Skeletal muscle tissue (tissue), 4 donors: ENCODE data around the gene ACSL3. TPM values are rescaled to one million over a fixed set of nuclear protein-coding genes. Genes with fewer than 3 reads are reported as not detected.

Experiments used
- H3K27ac ChIP-seq: one replicate; pipeline ENCODE4 v1.7.0; 2013; ENCODE audit warnings: mild to moderate bottlenecking, low read depth, low read length, inconsistent platforms
- H3K27me3 ChIP-seq, 3 donors: one replicate each; pipeline ENCODE4 v1.7.0; 2013; ENCODE audit warnings: low read length in 3 of 3; ENCODE audit not compliant: control insufficient read depth in 3 of 3, insufficient read depth in 3 of 3
- H3K36me3 ChIP-seq, 3 donors: one replicate each; pipeline ENCODE4 v1.7.0; 2013; ENCODE audit warnings: low read length in 3 of 3; ENCODE audit not compliant: control insufficient read depth in 3 of 3, insufficient read depth in 3 of 3
- H3K4me1 ChIP-seq, 3 donors: one replicate each; pipeline ENCODE4 v1.7.0; 2013; ENCODE audit warnings: low read length in 3 of 3, mild to moderate bottlenecking in 3 of 3; ENCODE audit not compliant: control insufficient read depth in 3 of 3, insufficient read depth in 3 of 3
- H3K4me3 ChIP-seq, 3 donors: one replicate each; pipeline ENCODE4 v1.7.0; 2013; ENCODE audit warnings: low read length in 3 of 3
- H3K9ac ChIP-seq, 3 donors: one replicate each; pipeline ENCODE4 v1.7.0; 2013; ENCODE audit warnings: low read length in 3 of 3, mild to moderate bottlenecking in 3 of 3, moderate library complexity in 2 of 3, low read depth in 1 of 3
- H3K9me3 ChIP-seq, 3 donors: one replicate each; pipeline ENCODE4 v1.7.0; 2013; ENCODE audit warnings: low read length in 3 of 3; ENCODE audit not compliant: control insufficient read depth in 3 of 3
- total RNA-seq: library from RNA; depleted of rRNA; stranded (reverse); fragments of >200 nt; gene quantifications from one replicate; pipeline ENCODE4 v1.2.3, GENCODE V29; 2014
- donor health status: Osteomylitis.

The ACSL3 gene
- total RNA-seq, 1 donor from 2014 or later, result 85.6 TPM

DNA sequence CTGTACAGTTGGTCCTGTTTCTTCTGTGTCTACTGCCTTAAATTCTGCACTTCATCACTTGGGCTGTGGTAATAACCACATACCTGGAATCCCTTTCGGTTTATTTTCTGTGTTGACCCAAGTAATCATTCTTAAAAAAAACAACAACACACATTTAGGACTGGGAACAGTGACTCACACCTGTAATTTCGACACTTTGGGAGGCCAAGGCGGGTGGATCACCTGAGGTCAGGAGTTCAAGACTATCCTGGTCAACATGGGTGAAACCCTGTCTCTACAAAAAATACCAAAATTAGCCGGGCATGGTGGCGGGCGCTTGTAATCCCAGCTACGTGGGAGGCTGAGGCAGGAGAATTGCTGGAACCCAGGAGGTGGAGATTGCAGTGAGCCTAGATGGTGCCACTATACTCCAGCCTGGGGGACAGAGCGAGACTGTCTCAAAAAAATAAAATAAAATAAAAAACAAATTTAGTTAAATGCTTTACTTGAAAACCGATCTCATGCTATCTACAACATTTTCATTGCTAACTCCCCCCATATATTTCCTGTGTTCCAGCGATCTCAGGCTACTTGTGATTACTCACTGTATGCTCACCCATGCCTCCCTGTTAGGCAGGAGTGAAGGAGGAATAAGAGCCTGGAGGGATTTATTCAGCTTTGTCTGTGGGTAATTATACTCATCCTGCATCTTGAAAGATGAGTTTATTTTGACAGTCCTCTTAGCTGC is 18.2 kb downstream of the ACSL3 start:
- H3K27ac ChIP-seq, result no peak overlapping the region
- no peak overlapping the region for H3K4me3 ChIP-seq
- H3K27me3 ChIP-seq, result no peaks in the 10 kb centered on the region
- H3K9ac ChIP-seq, result no peak overlapping the region
- H3K4me1 ChIP-seq, result peaks cover 23 to 41% (median 33%) of the 10 kb centered on the region in 3 donors
- H3K36me3 ChIP-seq, result no peaks in the 10 kb centered on the region
- H3K9me3 ChIP-seq, result no peaks in the 10 kb centered on the region

DNA sequence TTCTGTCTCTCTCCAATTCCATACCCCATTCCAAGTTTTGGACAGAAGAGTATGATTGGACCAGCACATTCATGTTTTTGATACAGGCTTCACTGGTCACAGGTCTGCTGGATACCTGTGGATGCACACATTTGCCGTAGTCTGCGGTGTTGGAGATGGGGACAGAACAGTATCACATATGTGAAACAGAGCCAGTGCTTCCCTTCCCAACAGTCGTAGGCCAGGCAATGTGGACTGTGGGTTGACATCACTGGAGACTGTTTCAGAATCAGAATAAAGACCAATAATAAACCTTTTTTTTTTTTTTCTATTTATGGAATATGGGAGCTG is 18.7 kb downstream of the ACSL3 start:
- Histone ChIP-seq H3K4me3 (no peak overlapping the region), H3K36me3 (no peaks in the 10 kb centered on the region), H3K4me1 (peaks cover 28 to 46% (median 39%) of the 10 kb centered on the region in 3 donors), H3K27ac (no peak overlapping the region), H3K9ac (no peak overlapping the region), H3K9me3 (no peaks in the 10 kb centered on the region), H3K27me3 (no peaks in the 10 kb centered on the region)

GRCh38 chr2:222882484-222882928 is 21.7 kb downstream of the ACSL3 start:
- Histone ChIP-seq H3K36me3 (no peaks in the 10 kb centered on the region), H3K4me1 (peaks cover 31 to 57% (median 48%) of the 10 kb centered on the region in 3 donors), H3K9me3 (no peaks in the 10 kb centered on the region), H3K27me3 (no peaks in the 10 kb centered on the region), H3K9ac (peak overlapping the region; percentile 20 to 66 (median 27)), H3K27ac (peak overlapping the region; percentile 58), H3K4me3 (peak overlapping the region in 2 of 3 donors; percentile 3 to 56)

DNA sequence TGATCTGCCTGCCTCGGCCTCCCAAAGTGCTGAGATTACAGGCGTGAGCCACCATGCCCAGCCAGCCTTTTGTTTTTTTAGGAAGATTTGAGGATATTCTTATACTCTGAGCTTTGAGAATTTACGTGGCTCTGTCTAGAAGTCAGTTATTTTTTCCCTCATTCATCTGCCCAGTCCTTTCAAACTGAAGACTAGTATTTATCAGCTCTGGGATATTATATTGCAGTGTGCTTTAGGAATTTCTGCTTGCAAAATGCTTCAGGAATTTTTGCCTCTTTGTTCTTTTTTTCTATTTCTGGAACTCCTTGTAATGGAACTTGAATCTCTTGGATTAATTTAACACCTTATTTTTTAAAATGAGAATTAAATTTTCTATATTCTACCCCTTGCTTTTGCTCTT is 22.6 kb downstream of the ACSL3 start:
- H3K27ac ChIP-seq, result peak overlapping the region; percentile 58
- no peak overlapping the region for H3K9ac ChIP-seq

DNA sequence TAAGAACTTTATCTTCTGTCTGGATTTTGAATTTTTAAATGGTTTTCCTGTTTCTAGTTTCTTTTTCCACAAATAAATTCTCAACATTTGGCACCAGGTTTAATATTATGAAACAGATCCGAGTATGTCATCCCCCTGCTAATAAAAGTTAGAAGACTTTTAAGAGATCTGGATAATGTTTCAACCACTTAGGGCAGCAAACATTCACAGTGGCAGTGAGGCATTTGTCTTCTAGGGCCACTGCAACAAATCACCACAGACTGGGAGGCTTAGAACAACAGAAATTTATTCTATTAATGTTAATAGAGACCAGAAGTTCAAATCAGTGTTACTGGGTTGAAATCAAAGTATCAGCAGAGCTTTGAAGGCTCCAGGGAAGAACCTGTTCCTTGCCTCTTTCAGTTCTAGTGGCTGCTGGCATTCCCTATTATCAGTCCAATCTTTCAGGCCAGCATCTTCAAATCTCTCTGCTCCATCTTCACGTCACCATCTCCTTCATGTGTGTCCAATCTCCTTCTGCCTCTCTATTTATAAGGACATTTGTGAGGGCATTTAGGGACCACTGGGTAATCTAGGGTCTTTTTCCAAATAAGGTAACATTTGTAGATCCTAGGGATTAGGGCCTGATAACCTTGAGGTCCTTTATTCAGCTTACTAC is 23.4 kb downstream of the ACSL3 start:
- Histone ChIP-seq H3K27ac (peak overlapping the region; percentile 58), H3K4me1 (peaks cover 29 to 43% (median 42%) of the 10 kb centered on the region in 3 donors), H3K36me3 (no peaks in the 10 kb centered on the region), H3K9me3 (no peaks in the 10 kb centered on the region), H3K4me3 (peak overlapping the region in 1 of 3 donors; percentile 11), H3K27me3 (no peaks in the 10 kb centered on the region), H3K9ac (peak overlapping the region in 1 of 3 donors; percentile 16)

More for the DNA sequence above, 22.6 kb downstream of the ACSL3 start:
- no peaks in the 10 kb centered on the region for H3K9me3 ChIP-seq
- H3K4me1 ChIP-seq, result peaks cover 29 to 50% (median 43%) of the 10 kb centered on the region in 3 donors
- no peaks in the 10 kb centered on the region for H3K36me3 ChIP-seq
- H3K4me3 ChIP-seq, result no peak overlapping the region
- H3K27me3 ChIP-seq, result no peaks in the 10 kb centered on the region

DNA sequence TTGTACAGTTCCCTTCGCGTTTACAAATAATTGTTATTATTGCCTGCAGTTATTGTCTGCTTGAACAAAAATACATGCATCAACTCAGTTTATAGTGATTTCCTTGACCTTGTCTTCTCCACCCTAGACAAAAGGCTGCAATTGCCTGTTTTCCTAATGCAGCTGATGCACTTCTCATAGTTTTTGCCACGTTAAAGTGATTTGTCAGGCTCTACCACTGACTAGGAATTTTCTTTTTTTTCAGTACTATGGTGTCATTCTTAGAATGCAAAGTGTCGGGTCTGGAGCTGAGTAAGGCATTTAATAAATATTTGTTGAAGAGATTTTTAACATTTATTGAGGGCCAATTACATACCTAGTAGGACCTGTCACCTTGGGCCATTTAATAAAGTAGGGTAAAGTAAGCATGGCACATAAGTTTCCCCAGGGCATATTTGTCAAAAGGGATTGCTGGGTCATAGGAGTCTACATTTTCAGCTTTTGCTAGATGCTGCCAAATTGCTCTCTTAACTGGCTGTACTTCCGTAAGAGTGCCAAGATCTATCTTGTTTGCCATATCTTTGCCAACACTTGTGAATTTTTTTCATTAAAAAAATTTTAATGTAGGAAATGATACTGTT is 24.1 kb downstream of the ACSL3 start:
- H3K36me3 ChIP-seq, result no peaks in the 10 kb centered on the region
- H3K4me3 ChIP-seq, result peak overlapping the region in 2 of 3 donors; percentile 14 to 23
- H3K9ac ChIP-seq, result no peak overlapping the region
- H3K4me1 ChIP-seq, result peaks cover 27 to 41% (median 36%) of the 10 kb centered on the region in 3 donors
- no peaks in the 10 kb centered on the region for H3K9me3 ChIP-seq
- H3K27me3 ChIP-seq, result no peaks in the 10 kb centered on the region
- peak overlapping the region; percentile 58 for H3K27ac ChIP-seq

DNA sequence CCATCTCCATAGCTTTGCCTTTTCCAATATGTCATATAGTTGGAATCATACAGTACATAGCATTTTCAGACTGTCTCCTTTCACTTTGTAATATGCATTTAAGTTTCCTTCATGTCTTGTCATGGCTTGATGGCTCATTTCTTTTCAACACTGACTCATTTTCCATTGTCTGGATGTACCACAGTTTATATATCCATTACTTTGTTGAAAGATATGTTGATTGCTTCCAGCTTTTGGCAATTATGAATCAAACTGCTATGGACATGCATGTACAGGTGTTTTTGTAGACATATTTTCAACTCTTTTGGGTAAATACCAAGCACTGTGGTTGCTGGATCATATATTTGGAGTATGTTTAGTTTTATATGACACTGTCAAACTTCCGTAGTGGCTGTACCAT is 26.3 kb downstream of the ACSL3 start:
- H3K9ac ChIP-seq, result no peak overlapping the region
- H3K27ac ChIP-seq, result no peak overlapping the region
- no peak overlapping the region for H3K4me3 ChIP-seq
- no peaks in the 10 kb centered on the region for H3K36me3 ChIP-seq
- no peaks in the 10 kb centered on the region for H3K9me3 ChIP-seq
- no peaks in the 10 kb centered on the region for H3K27me3 ChIP-seq
- H3K4me1 ChIP-seq, result peaks cover 30 to 47% (median 31%) of the 10 kb centered on the region in 3 donors

- no peak overlapping the region for H3K9ac ChIP-seq
- no peak overlapping the region for H3K27ac ChIP-seq
- H3K9me3 ChIP-seq, result no peaks in the 10 kb centered on the region
- H3K4me1 ChIP-seq, result peaks cover 28 to 45% (median 36%) of the 10 kb centered on the region in 3 donors
- no peaks in the 10 kb centered on the region for H3K27me3 ChIP-seq
- no peak overlapping the region for H3K4me3 ChIP-seq
- H3K36me3 ChIP-seq, result no peaks in the 10 kb centered on the region
Measured at GRCh38 chr2:222888716-222889115, 27.9 kb downstream of the ACSL3 start.

GRCh38 chr2:222891890-222892289 is 31.1 kb downstream of the ACSL3 start:
- no peaks in the 10 kb centered on the region for H3K9me3 ChIP-seq
- H3K4me3 ChIP-seq, result no peak overlapping the region
- H3K4me1 ChIP-seq, result peaks cover 13 to 25% (median 19%) of the 10 kb centered on the region in 3 donors
- H3K36me3 ChIP-seq, result no peaks in the 10 kb centered on the region
- H3K9ac ChIP-seq, result peak overlapping the region in 1 of 3 donors; percentile 34
- peak overlapping the region; percentile 0 for H3K27ac ChIP-seq
- H3K27me3 ChIP-seq, result no peaks in the 10 kb centered on the region

GRCh38 chr2:222892321-222892720 is 31.5 kb downstream of the ACSL3 start:
- Histone ChIP-seq H3K27me3 (no peaks in the 10 kb centered on the region), H3K4me1 (peaks cover 13 to 22% (median 15%) of the 10 kb centered on the region in 3 donors), H3K9ac (peak overlapping the region in 1 of 3 donors; percentile 34), H3K9me3 (no peaks in the 10 kb centered on the region), H3K27ac (peak overlapping the region; percentile 0), H3K4me3 (no peak overlapping the region), H3K36me3 (no peaks in the 10 kb centered on the region)
